ENCODE data around the gene NR4A1.
A peak's percentile ranks its signal among the peaks of the same experiment; 100 is the strongest.

NR4A1 gene

GRCh38 chr12:52010692-52011601 is 40.3 kb upstream of the NR4A1 start:
- Mint-ChIP-seq H3K27me3 (peaks cover 43% of the 10 kb centered on the region), H3K9me3 (no peaks in the 10 kb centered on the region), H3K4me1 (ENCODE audit: low read depth) (peaks cover 37% of the 10 kb centered on the region), H3K27ac (peak overlapping the region; percentile 62), H3K4me3 (no peak overlapping the region), H3K36me3 (ENCODE audit: low read depth) (peaks cover 15% of the 10 kb centered on the region)
- intact Hi-C loops (cut with micrococcal nuclease), result no loop called here

- Mint-ChIP-seq H3K4me3 (no peak overlapping the region), H3K27ac (no peak overlapping the region), H3K36me3 (ENCODE audit: low read depth) (peaks cover 15% of the 10 kb centered on the region), H3K4me1 (ENCODE audit: low read depth) (peaks cover 30% of the 10 kb centered on the region), H3K9me3 (no peaks in the 10 kb centered on the region), H3K27me3 (peaks cover 39% of the 10 kb centered on the region)
- intact Hi-C loops (cut with micrococcal nuclease), result no loop called here
Measured at GRCh38 chr12:52011602-52012214, 39.5 kb upstream of the NR4A1 start.

- Mint-ChIP-seq H3K27ac (no peak overlapping the region), H3K27me3 (peaks cover 23% of the 10 kb centered on the region), H3K4me3 (no peak overlapping the region), H3K36me3 (ENCODE audit: low read depth) (peaks cover 15% of the 10 kb centered on the region), H3K9me3 (no peaks in the 10 kb centered on the region), H3K4me1 (ENCODE audit: low read depth) (peaks cover 12% of the 10 kb centered on the region)
- intact Hi-C loops (cut with micrococcal nuclease), result no loop called here
Measured at GRCh38 chr12:52013626-52014310, 37.5 kb upstream of the NR4A1 start.

- Mint-ChIP-seq H3K27me3 (peaks cover 17% of the 10 kb centered on the region), H3K36me3 (ENCODE audit: low read depth) (peaks cover 15% of the 10 kb centered on the region), H3K9me3 (no peaks in the 10 kb centered on the region), H3K4me1 (ENCODE audit: low read depth) (peaks cover 5% of the 10 kb centered on the region), H3K27ac (no peak overlapping the region), H3K4me3 (no peak overlapping the region)
- intact Hi-C loops (cut with micrococcal nuclease), result no loop called here
Measured at GRCh38 chr12:52014567-52015530, 36.4 kb upstream of the NR4A1 start.

- intact Hi-C loops (cut with micrococcal nuclease), result no loop called here
- Mint-ChIP-seq H3K9me3 (no peaks in the 10 kb centered on the region), H3K27me3 (peaks cover 20% of the 10 kb centered on the region), H3K4me1 (ENCODE audit: low read depth) (peaks cover 8% of the 10 kb centered on the region), H3K36me3 (ENCODE audit: low read depth) (peaks cover 14% of the 10 kb centered on the region), H3K27ac (no peak overlapping the region), H3K4me3 (no peak overlapping the region)
Measured at GRCh38 chr12:52015532-52016041, 35.7 kb upstream of the NR4A1 start.

GRCh38 chr12:52018433-52019112 is 32.7 kb upstream of the NR4A1 start:
- Mint-ChIP-seq H3K4me3 (no peak overlapping the region), H3K9me3 (no peaks in the 10 kb centered on the region), H3K27me3 (peaks cover 31% of the 10 kb centered on the region), H3K4me1 (ENCODE audit: low read depth) (peaks cover 23% of the 10 kb centered on the region), H3K27ac (peak overlapping the region; percentile 13), H3K36me3 (ENCODE audit: low read depth) (peaks cover 5% of the 10 kb centered on the region)
- intact Hi-C loops (cut with micrococcal nuclease), result no loop called here

- peaks cover 29% of the 10 kb centered on the region for H3K4me1 Mint-ChIP-seq (ENCODE audit: low read depth)
- no peaks in the 10 kb centered on the region for H3K36me3 Mint-ChIP-seq (ENCODE audit: low read depth)
- no peak overlapping the region for H3K4me3 Mint-ChIP-seq
- no peaks in the 10 kb centered on the region for H3K9me3 Mint-ChIP-seq
- intact Hi-C loops (cut with micrococcal nuclease), result no loop called here
- H3K27ac Mint-ChIP-seq, result no peak overlapping the region
- H3K27me3 Mint-ChIP-seq, result peaks cover 28% of the 10 kb centered on the region
Measured at GRCh38 chr12:52019113-52019770, 32.0 kb upstream of the NR4A1 start.

GRCh38 chr12:52020539-52021336 is 30.5 kb upstream of the NR4A1 start:
- H3K27ac Mint-ChIP-seq, result peak overlapping the region; percentile 4
- peaks cover 44% of the 10 kb centered on the region for H3K4me1 Mint-ChIP-seq (ENCODE audit: low read depth)
- peaks cover 28% of the 10 kb centered on the region for H3K27me3 Mint-ChIP-seq
- no peaks in the 10 kb centered on the region for H3K36me3 Mint-ChIP-seq (ENCODE audit: low read depth)
- H3K4me3 Mint-ChIP-seq, result no peak overlapping the region
- H3K9me3 Mint-ChIP-seq, result no peaks in the 10 kb centered on the region
- intact Hi-C loops (cut with micrococcal nuclease), result loop anchor here (1.0 kb wide), 1 partner anchor 16 kb away; no protein-coding TSS in a partner anchor

- Mint-ChIP-seq H3K4me1 (ENCODE audit: low read depth) (peaks cover 50% of the 10 kb centered on the region), H3K27me3 (peaks cover 25% of the 10 kb centered on the region), H3K9me3 (no peaks in the 10 kb centered on the region), H3K36me3 (ENCODE audit: low read depth) (no peaks in the 10 kb centered on the region), H3K4me3 (peak overlapping the region; percentile 81), H3K27ac (peak overlapping the region; percentile 18)
- intact Hi-C loops (cut with micrococcal nuclease), result loop anchor here (1.0 kb wide), 1 partner anchor 30 kb away; no protein-coding TSS in a partner anchor
Measured at GRCh38 chr12:52022841-52023181, 28.4 kb upstream of the NR4A1 start.

GRCh38 chr12:52023182-52023975 is 27.9 kb upstream of the NR4A1 start:
- Mint-ChIP-seq H3K27me3 (peaks cover 24% of the 10 kb centered on the region), H3K36me3 (ENCODE audit: low read depth) (no peaks in the 10 kb centered on the region), H3K4me3 (peak overlapping the region; percentile 81), H3K27ac (peak overlapping the region; percentile 99), H3K4me1 (ENCODE audit: low read depth) (peaks cover 50% of the 10 kb centered on the region), H3K9me3 (no peaks in the 10 kb centered on the region)
- intact Hi-C loops (cut with micrococcal nuclease), result loop anchor here (1.0 kb wide), 1 partner anchor 30 kb away; no protein-coding TSS in a partner anchor

All from dendritic cell treated with granulocyte-macrophage colony-stimulating factor and Interleukin-4, amounts not matched to agents 40 ng/mL and 50 ng/mL, for 4 days (primary cell).